ENCODE results near the gene DHRS7.

DNA sequence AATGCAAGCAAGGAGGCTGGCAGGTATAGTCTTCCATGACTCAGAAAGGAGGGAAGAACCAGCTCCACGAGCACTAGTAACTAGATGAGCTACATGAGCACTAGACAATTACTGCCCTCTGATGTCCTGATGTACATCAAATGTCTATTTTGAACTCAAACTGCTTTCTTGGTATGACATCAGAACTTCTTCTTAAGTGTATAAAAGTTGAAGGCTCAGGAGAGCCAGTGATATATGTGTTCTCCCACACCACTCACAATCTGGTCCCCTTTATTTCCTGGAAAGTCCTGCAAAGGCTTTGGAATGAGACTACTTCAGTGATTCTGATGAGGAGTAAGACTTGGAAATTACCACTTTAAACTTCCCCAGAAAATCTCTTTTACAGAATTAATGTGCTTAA is 18.5 kb upstream of the DHRS7 start:
- TF ChIP-seq POLR2A (IDR thresholded peaks at IDR 0.05): no peak
- TF ChIP-seq, protein P1, sequence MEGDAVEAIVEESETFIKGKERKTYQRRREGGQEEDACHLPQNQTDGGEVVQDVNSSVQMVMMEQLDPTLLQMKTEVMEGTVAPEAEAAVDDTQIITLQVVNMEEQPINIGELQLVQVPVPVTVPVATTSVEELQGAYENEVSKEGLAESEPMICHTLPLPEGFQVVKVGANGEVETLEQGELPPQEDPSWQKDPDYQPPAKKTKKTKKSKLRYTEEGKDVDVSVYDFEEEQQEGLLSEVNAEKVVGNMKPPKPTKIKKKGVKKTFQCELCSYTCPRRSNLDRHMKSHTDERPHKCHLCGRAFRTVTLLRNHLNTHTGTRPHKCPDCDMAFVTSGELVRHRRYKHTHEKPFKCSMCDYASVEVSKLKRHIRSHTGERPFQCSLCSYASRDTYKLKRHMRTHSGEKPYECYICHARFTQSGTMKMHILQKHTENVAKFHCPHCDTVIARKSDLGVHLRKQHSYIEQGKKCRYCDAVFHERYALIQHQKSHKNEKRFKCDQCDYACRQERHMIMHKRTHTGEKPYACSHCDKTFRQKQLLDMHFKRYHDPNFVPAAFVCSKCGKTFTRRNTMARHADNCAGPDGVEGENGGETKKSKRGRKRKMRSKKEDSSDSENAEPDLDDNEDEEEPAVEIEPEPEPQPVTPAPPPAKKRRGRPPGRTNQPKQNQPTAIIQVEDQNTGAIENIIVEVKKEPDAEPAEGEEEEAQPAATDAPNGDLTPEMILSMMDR (IDR thresholded peaks at IDR 0.05): no peak
